Measurements from ENCODE around the gene CXorf38. TPM values are rescaled to one million over a fixed set of nuclear protein-coding genes. Genes with fewer than 3 reads are reported as not detected.

Gene CXorf38
- total RNA-seq, 4 donors from 2014 or later = 8.6 to 15.3 (median 13.3) TPM

DNA sequence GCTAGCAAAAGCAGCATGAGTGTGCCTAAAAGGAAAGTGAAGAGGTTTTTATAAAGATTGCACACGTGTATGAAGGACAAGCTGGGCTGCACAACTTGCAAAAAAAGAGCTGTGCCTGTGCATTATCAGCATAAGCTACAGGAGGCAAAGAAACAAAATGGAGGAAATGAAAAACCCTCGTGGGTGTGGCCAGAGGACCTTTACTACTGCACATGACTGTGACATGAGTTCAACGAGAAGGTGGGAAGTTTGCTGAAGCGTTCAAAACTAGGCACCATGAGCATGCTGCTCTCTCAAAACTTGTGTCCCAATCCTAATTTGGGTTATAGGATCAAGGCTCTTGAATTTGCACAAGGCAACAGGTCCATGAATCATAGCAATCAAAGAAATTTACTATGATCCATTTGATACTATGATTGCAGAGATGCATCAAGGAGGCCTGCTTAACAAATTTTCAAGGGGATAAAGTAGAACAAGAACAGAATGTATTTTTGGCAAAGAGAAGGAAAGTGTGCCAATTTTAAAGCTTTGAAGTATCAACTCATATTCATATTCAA lies 38.1 kb upstream of the CXorf38 start:
- TF ChIP-seq EP300 (IDR thresholded peaks at IDR 0.05) (no peak), POLR2AphosphoS5 (IDR thresholded peaks at IDR 0.05) (no peak), POLR2A (IDR thresholded peaks at IDR 0.05) (no peak)
- TF ChIP-seq, protein P1, sequence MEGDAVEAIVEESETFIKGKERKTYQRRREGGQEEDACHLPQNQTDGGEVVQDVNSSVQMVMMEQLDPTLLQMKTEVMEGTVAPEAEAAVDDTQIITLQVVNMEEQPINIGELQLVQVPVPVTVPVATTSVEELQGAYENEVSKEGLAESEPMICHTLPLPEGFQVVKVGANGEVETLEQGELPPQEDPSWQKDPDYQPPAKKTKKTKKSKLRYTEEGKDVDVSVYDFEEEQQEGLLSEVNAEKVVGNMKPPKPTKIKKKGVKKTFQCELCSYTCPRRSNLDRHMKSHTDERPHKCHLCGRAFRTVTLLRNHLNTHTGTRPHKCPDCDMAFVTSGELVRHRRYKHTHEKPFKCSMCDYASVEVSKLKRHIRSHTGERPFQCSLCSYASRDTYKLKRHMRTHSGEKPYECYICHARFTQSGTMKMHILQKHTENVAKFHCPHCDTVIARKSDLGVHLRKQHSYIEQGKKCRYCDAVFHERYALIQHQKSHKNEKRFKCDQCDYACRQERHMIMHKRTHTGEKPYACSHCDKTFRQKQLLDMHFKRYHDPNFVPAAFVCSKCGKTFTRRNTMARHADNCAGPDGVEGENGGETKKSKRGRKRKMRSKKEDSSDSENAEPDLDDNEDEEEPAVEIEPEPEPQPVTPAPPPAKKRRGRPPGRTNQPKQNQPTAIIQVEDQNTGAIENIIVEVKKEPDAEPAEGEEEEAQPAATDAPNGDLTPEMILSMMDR (IDR thresholded peaks at IDR 0.05) = no peak
- Histone ChIP-seq H3K9me3 (no peaks in the 10 kb centered on the region), H3K4me1 (peaks cover 0 to 12% (median 0%) of the 10 kb centered on the region in 3 donors), H3K27me3 (no peaks in the 10 kb centered on the region), H3K36me3 (peaks cover 0 to 39% of the 10 kb centered on the region in 2 donors), H3K27ac (no peak overlapping the region), H3K4me3 (no peak overlapping the region)
- WGBS, 2 donors (ENCODE audit: low coverage in 1 of 2) = 0 to 63% methylated on average over 2 to 4 of the region's 4 CpGs
- ATAC-seq = no peak

GRCh38 chrX:40684092-40684491 lies 36.7 kb upstream of the CXorf38 start:
- H3K9me3 ChIP-seq = no peaks in the 10 kb centered on the region
- no peak overlapping the region for H3K27ac ChIP-seq
- ATAC-seq = no peak
- TF ChIP-seq POLR2A (IDR thresholded peaks at IDR 0.05) (no peak), POLR2AphosphoS5 (IDR thresholded peaks at IDR 0.05) (no peak), EP300 (IDR thresholded peaks at IDR 0.05) (no peak)
- TF ChIP-seq, protein P1 (IDR thresholded peaks at IDR 0.05) = no peak
- no peaks in the 10 kb centered on the region for H3K27me3 ChIP-seq
- 100% methylated on average over 1 of the region's 1 CpG; no CpG with 5 or more reads in 1 of the 2 donors for WGBS, 2 donors (ENCODE audit: low coverage in 1 of 2)
- H3K36me3 ChIP-seq = peaks cover 0 to 48% of the 10 kb centered on the region in 2 donors
- peaks cover 0 to 10% (median 0%) of the 10 kb centered on the region in 3 donors for H3K4me1 ChIP-seq
- no peak overlapping the region for H3K4me3 ChIP-seq

DNA sequence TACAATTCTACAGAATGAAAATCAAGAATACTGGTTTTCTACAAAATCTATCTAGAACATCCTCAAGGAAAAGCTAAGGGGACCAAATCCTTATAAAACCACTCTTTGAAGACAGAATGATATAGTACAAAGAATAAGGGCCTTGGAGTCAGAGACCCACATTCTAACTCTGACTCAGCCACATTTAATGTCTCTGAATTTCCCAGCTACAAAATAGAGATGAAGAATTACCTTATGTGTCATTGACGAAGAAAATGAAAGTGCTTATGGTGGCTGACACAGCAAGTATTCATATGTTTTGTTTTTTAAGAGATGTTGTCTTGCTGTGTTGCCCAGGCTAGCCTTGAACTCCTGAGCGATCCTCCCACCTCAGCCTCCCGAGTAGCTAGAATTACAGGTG lies 35.9 kb upstream of the CXorf38 start:
- no peak overlapping the region for H3K4me3 ChIP-seq
- WGBS, 2 donors (ENCODE audit: low coverage in 1 of 2) = 94 to 96% methylated on average over 3 of the region's 3 CpGs
- no peaks in the 10 kb centered on the region for H3K9me3 ChIP-seq
- H3K27me3 ChIP-seq = no peaks in the 10 kb centered on the region
- ATAC-seq = no peak
- H3K36me3 ChIP-seq = peaks cover 0 to 46% of the 10 kb centered on the region in 2 donors
- no peak overlapping the region for H3K27ac ChIP-seq
- TF ChIP-seq, protein P1 (IDR thresholded peaks at IDR 0.05) = no peak
- TF ChIP-seq POLR2AphosphoS5 (IDR thresholded peaks at IDR 0.05) (no peak), EP300 (IDR thresholded peaks at IDR 0.05) (no peak), POLR2A (IDR thresholded peaks at IDR 0.05) (no peak)
- peaks cover 0 to 1% (median 0%) of the 10 kb centered on the region in 3 donors for H3K4me1 ChIP-seq

DNA sequence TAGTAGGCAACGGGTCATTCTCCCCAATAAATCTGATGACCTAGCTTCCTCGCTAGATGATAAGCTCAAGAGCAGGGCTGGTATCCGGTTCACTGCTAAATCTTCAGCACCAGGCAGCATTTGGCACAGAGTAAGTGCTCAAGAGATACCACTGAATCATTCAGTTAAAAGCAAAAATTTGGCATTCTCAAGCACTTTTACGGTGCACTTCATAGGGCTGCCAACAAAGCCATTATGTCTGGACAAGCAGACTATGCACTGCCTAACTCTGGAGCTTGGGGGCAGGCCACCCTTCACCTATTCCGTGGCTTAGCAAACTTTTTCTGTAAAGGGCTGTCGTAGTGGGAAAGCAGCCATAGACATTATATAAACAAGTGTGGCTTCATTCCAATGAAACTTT lies 23.8 kb upstream of the CXorf38 start:
- Histone ChIP-seq H3K9me3 (no peaks in the 10 kb centered on the region), H3K27me3 (no peaks in the 10 kb centered on the region), H3K27ac (no peak overlapping the region), H3K4me3 (no peak overlapping the region), H3K36me3 (peaks cover 0 to 72% of the 10 kb centered on the region in 2 donors), H3K4me1 (no peaks in the 10 kb centered on the region)
- 43 to 45% methylated on average over 1 to 5 of the region's 6 CpGs for WGBS, 2 donors (ENCODE audit: low coverage in 1 of 2)
- ATAC-seq = no peak
- TF ChIP-seq EP300 (IDR thresholded peaks at IDR 0.05) = no peak
- TF ChIP-seq, protein P1 (IDR thresholded peaks at IDR 0.05) = peak in 1 of 4 experiments; percentile 6

GRCh38 chrX:40663880-40664630 lies 16.7 kb upstream of the CXorf38 start:
- Histone ChIP-seq H3K27me3 (no peaks in the 10 kb centered on the region), H3K36me3 (peaks cover 0 to 83% of the 10 kb centered on the region in 2 donors), H3K4me3 (no peak overlapping the region), H3K9me3 (no peaks in the 10 kb centered on the region), H3K27ac (no peak overlapping the region), H3K4me1 (no peaks in the 10 kb centered on the region)
- TF ChIP-seq, protein P1 (IDR thresholded peaks at IDR 0.05) = peak in 1 of 4 experiments; percentile 46
- no peak for TF ChIP-seq EP300 (IDR thresholded peaks at IDR 0.05)
- 34 to 43% methylated on average over 5 to 6 of the region's 6 CpGs for WGBS, 2 donors (ENCODE audit: low coverage in 1 of 2)
- ATAC-seq = no peak
